Nephron (organoid): ENCODE data around the gene PRR5L.

Experiments
- H3K27ac Mint-ChIP-seq, 3 experiments: 2 replicates each; pipeline ENCODE4 v1.8.0; 2020; ENCODE audit warnings: mixed read lengths in 3 of 3, mild to moderate bottlenecking in 2 of 3, moderate library complexity in 1 of 3
- H3K27me3 Mint-ChIP-seq: 2 replicates; pipeline ENCODE4 v1.8.0; 2021; ENCODE audit warnings: low read depth, mild to moderate bottlenecking, moderate library complexity, mixed read lengths
- H3K36me3 Mint-ChIP-seq: 2 replicates; pipeline ENCODE4 v1.8.0; 2020; ENCODE audit warnings: low read depth, mixed read lengths
- H3K4me1 Mint-ChIP-seq: 2 replicates; pipeline ENCODE4 v1.8.0; 2020; ENCODE audit warnings: mixed read lengths
- H3K4me3 Mint-ChIP-seq, 3 experiments: 2 replicates each; pipeline ENCODE4 v1.8.0; 2020; ENCODE audit warnings: mild to moderate bottlenecking in 3 of 3, mixed read lengths in 3 of 3, moderate library complexity in 2 of 3
- H3K9me3 Mint-ChIP-seq: 2 replicates; pipeline ENCODE4 v1.8.0; 2020; ENCODE audit warnings: mixed read lengths
- TF ChIP-seq, protein P1 (sequence below), 3 experiments: fragments of 200-600 bp; sonication (generic); IDR thresholded peaks; one replicate each; pipeline ENCODE4 v1.5.0; 2021; ENCODE audit warnings: antibody characterized with exemption in 3 of 3; ENCODE audit not compliant: unreplicated experiment in 3 of 3

The PRR5L gene

DNA sequence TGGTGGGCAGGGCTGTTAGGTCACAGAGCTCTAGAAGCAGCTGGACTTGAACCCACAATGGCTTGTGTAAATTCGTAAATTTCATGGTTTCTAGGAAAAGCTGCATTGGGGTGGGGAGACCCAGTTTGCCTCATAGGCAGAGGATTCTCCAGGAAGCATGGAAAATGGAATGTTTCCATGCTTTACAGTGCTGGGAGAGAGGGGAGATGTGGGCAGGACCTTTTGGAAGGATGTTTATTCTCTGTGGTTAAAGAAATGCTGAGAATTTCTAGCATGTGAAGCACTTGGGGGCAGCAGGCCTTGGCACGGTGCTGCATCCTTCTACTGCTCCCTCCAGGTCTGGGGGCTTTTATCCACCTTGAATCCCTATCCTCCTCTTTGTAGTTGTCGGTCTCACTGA lies 167.7 kb downstream of the PRR5L start:
- Mint-ChIP-seq H3K27ac (no peak overlapping the region), H3K9me3 (no peaks in the 10 kb centered on the region), H3K27me3 (peaks cover 16% of the 10 kb centered on the region), H3K4me1 (no peaks in the 10 kb centered on the region), H3K36me3 (peaks cover 7% of the 10 kb centered on the region), H3K4me3 (no peak overlapping the region)
- TF ChIP-seq, protein P1, sequence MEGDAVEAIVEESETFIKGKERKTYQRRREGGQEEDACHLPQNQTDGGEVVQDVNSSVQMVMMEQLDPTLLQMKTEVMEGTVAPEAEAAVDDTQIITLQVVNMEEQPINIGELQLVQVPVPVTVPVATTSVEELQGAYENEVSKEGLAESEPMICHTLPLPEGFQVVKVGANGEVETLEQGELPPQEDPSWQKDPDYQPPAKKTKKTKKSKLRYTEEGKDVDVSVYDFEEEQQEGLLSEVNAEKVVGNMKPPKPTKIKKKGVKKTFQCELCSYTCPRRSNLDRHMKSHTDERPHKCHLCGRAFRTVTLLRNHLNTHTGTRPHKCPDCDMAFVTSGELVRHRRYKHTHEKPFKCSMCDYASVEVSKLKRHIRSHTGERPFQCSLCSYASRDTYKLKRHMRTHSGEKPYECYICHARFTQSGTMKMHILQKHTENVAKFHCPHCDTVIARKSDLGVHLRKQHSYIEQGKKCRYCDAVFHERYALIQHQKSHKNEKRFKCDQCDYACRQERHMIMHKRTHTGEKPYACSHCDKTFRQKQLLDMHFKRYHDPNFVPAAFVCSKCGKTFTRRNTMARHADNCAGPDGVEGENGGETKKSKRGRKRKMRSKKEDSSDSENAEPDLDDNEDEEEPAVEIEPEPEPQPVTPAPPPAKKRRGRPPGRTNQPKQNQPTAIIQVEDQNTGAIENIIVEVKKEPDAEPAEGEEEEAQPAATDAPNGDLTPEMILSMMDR (IDR thresholded peaks at IDR 0.05; ENCODE audit: unreplicated experiment in 3 of 3): no peak

DNA sequence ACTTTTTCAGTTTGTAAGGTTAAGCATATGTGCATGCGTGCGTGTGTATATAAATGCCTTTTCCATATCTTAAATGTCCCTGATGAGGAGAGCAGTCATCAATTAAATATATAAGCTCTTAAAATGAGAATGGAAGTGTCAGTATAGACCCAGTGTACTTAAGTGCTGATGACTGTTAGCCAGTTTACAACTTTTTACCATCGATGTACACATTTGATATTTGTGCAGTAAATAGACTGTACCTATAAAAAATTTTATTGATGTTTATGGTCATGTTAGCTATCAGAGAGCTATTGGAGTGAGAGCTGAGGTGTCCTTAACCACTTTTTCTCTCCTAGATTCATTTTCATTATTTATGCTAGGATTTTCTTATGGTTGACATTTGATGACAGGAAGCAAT lies 168.6 kb downstream of the PRR5L start:
- TF ChIP-seq, protein P1 (IDR thresholded peaks at IDR 0.05; ENCODE audit: unreplicated experiment in 3 of 3): no peak
- no peaks in the 10 kb centered on the region for H3K9me3 Mint-ChIP-seq
- H3K27me3 Mint-ChIP-seq: peaks cover 16% of the 10 kb centered on the region
- no peak overlapping the region for H3K4me3 Mint-ChIP-seq
- no peaks in the 10 kb centered on the region for H3K4me1 Mint-ChIP-seq
- no peak overlapping the region for H3K27ac Mint-ChIP-seq
- peaks cover 7% of the 10 kb centered on the region for H3K36me3 Mint-ChIP-seq

DNA sequence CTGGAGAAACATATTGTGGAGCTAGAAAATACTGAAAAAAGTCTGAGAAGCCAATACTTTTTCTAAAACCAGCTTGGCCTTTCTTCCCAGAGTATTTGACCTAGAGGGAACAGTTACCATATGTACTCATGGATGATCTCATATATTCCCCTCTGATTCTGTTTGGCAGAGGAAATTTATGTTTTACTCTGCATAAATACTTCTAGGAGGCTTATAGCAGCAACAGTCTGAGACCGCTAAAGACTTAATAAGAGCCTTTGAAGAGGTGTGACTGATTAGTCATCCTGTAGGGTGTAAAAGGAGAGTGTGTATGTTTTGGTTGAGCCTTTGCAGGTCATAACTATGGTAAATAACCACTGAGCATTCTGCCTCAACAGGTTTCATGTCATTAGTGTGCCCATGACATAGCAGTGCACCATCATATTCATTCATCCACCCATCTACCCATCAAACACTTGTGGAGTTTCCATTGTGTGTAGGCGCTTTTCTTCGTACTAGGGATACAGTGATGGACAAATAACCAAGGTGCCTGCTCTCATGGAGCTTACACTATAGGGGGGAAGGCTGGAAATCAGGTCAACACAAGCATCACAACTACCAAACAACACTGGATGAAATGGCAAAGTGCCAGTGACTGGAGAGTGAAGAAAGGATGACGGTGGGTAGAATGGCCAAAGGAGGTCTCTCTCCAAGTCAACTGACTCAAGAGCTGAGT lies 169.5 kb downstream of the PRR5L start:
- TF ChIP-seq, protein P1 (IDR thresholded peaks at IDR 0.05; ENCODE audit: unreplicated experiment in 3 of 3): no peak
- peaks cover 7% of the 10 kb centered on the region for H3K36me3 Mint-ChIP-seq
- no peaks in the 10 kb centered on the region for H3K4me1 Mint-ChIP-seq
- no peak overlapping the region for H3K27ac Mint-ChIP-seq
- peaks cover 10% of the 10 kb centered on the region for H3K27me3 Mint-ChIP-seq
- H3K4me3 Mint-ChIP-seq: no peak overlapping the region
- H3K9me3 Mint-ChIP-seq: no peaks in the 10 kb centered on the region

DNA sequence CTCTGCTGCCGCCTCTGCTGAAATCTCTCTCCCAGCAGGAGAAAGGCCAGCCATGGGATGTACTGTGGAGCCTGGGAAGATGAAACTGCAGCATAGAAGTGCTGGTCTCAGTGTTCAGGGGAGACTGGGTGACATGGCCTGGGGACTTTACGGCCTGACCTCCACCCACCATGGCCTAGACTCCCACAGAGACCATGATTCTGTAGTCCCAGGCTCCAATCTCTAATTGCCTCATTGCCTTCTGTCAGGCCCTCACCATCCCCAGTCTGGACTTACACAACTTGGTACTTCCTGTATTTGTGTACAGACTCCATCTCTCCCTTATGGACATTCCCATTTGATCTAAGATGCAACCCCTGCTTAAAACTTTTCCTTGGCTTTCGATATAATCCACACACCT lies 170.9 kb downstream of the PRR5L start:
- H3K9me3 Mint-ChIP-seq: no peaks in the 10 kb centered on the region
- no peaks in the 10 kb centered on the region for H3K4me1 Mint-ChIP-seq
- no peak overlapping the region for H3K4me3 Mint-ChIP-seq
- TF ChIP-seq, protein P1 (IDR thresholded peaks at IDR 0.05; ENCODE audit: unreplicated experiment in 3 of 3): no peak
- no peak overlapping the region for H3K27ac Mint-ChIP-seq
- H3K27me3 Mint-ChIP-seq: peaks cover 6% of the 10 kb centered on the region
- H3K36me3 Mint-ChIP-seq: peaks cover 7% of the 10 kb centered on the region

DNA sequence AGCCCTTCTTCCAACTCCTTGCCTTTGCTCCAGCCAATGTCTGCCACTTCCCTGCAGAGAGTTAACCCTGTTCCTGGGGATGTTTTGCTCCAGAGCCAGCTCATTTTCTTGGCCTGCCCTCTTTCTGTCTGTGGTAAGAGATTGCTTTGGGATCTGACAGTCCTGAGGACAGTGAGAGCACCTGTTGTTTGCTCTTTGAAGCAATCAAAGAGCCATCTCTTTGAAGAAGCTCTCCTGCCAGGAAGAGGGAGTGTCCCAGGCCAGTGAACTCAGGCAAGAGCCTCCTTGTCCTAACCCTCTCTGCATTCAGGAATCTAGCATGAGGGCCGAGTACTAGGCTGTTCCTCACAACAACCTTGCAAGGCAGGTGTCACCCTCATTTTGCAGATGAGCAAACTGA lies 171.8 kb downstream of the PRR5L start:
- Mint-ChIP-seq H3K27ac (no peak overlapping the region), H3K36me3 (peaks cover 7% of the 10 kb centered on the region), H3K4me3 (no peak overlapping the region), H3K27me3 (peaks cover 6% of the 10 kb centered on the region), H3K9me3 (no peaks in the 10 kb centered on the region), H3K4me1 (no peaks in the 10 kb centered on the region)
- TF ChIP-seq, protein P1 (IDR thresholded peaks at IDR 0.05; ENCODE audit: unreplicated experiment in 3 of 3): no peak

DNA sequence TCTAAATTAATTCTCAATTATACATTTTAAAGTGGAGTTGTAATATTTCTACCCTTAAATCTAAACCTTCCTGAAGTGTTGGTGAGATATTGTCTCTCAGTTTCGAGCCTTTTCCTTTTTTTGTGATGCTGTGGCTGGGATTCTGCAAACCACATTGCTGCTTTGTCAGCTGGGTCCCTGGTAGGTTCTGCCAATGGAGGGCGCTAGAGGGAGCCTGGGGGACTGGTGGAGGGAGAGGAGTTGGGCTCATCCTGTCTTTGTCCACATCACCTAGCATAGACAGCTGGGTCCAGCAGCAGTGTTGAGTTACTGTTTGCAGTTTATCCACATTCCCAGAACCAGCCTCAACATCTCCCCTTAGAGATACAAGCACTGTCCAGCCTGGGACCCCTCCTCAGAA lies 173.0 kb downstream of the PRR5L start:
- Mint-ChIP-seq H3K27ac (no peak overlapping the region), H3K4me3 (no peak overlapping the region), H3K4me1 (no peaks in the 10 kb centered on the region), H3K36me3 (peaks cover 3% of the 10 kb centered on the region), H3K27me3 (peaks cover 6% of the 10 kb centered on the region), H3K9me3 (no peaks in the 10 kb centered on the region)
- TF ChIP-seq, protein P1 (IDR thresholded peaks at IDR 0.05; ENCODE audit: unreplicated experiment in 3 of 3): no peak
